Colon (tissue), 2 donors: ENCODE results near the gene SFMBT1.
A peak's percentile ranks its signal among the peaks of the same experiment; 100 is the strongest.
"Not testable (repeated sequence)": the region's sequence is repeated elsewhere in the genome, so short reads cannot be mapped to it uniquely, and the experiment has no call there.

Experiments
- FAIRE-seq: peaks from 2 replicates; lab custom pipeline; 2012; peaks lifted over from hg19 to GRCh38; lab: Jason Lieb, UNC
- donor health status: control.
- donor health status: control.

The SFMBT1 gene

GRCh38 chr3:53035825-53036619 lies 9.9 kb downstream of the SFMBT1 start:
- FAIRE-seq, result no peak

DNA sequence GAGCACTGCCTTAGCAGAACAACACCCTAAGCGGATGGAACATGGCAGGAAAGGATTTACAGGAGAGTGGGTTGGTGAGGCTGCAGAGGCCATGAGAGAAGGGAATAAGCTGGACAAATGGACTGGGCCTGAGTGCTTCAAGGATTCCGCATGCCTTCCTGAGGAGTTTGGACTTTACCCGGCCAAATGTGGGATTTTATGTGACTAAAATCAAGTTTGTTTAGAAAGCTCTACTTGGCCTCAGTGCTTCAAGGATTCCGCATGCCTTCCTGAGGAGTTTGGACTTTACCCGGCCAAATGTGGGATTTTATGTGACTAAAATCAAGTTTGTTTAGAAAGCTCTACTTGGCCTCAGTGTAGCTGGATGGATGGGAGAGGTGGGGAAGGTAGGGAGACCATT lies 10.9 kb downstream of the SFMBT1 start:
- FAIRE-seq, result peak; percentile 18

DNA sequence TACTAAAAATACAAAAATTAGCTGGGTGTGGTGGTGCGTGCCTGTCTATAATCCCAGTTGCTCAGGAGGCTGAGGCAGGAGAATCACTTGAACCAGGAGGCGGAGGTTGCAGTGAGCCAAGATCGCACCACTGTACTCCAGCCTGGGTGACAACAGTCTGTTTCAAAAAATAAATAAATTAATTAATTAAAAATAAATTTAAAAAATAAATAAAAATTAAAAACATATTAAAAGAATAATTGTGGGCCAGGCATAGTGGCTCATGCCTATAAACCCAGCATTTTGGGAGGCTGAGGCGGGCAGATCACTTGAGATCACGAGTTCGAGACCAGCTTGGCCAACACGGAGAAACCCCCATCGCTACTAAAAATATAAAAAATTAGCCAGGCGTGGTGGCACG lies 11.5 kb downstream of the SFMBT1 start:
- FAIRE-seq, result not testable (repeated sequence)

DNA sequence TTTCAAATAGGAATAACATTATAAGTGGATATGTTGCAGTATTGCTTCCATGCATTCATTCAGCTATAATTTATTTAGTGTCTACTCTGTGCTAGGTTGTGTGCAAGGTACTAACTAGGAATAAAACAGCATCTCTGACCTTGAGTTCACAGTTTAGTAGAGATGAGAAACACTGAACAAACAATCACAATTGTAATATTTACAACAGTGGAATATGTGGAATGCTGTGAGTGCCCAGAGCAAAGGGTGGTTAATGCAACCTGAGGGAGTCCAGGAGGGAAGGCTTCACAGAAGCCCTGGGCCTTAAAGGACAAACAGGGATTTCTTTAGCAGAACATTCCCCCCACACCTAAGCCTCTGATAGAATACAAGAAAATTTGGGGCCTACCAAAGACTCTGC lies 13.3 kb downstream of the SFMBT1 start:
- FAIRE-seq, result no peak

- FAIRE-seq, result no peak
Measured at GRCh38 chr3:53030619-53031449, 15.0 kb downstream of the SFMBT1 start.

GRCh38 chr3:53028641-53029040 lies 17.2 kb downstream of the SFMBT1 start:
- FAIRE-seq, result no peak

- no peak for FAIRE-seq
Measured at GRCh38 chr3:53027254-53027844, 18.5 kb downstream of the SFMBT1 start.

DNA sequence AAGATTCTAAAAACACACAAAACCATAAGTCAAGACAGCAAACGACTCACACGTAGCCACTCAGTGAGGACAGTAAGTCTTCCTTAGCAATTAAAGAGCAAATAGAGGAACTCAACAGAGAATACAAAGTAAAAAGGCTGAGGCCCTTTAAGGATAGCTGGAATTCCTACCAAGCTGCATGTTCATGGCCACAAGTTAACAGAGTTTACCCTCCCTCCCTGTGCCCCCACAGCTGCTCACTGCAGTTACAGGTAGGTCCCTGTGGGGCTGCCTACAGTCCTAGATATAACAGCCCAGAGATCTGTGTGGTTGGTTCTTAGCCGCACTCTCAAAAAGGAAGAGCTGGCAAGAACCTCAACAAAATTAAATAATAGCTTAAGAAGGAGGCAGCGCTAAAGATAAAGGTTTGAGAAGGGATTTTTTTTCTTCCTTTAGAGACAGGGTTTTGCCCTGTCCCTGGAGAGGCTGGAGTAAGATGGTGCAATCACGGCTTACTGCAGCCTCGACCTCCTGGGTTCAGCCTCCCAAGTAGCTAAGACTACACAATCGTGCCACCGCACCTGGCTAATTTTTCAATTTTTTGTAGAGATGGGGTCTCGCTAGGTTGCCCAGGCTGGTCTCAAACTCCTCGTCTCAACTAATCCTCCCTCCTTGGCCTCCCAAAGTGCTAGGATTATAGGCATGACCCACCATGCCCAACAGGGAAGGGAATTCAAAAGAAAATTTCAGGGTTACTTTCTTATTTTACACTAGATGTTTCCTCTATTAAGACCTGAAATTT lies 19.3 kb downstream of the SFMBT1 start:
- FAIRE-seq, result no peak

GRCh38 chr3:53024315-53024714 lies 21.6 kb downstream of the SFMBT1 start:
- no peak for FAIRE-seq

- FAIRE-seq, result no peak
Measured at GRCh38 chr3:53023072-53023823, 22.6 kb downstream of the SFMBT1 start.

GRCh38 chr3:53022647-53023046 lies 23.2 kb downstream of the SFMBT1 start:
- no peak for FAIRE-seq

DNA sequence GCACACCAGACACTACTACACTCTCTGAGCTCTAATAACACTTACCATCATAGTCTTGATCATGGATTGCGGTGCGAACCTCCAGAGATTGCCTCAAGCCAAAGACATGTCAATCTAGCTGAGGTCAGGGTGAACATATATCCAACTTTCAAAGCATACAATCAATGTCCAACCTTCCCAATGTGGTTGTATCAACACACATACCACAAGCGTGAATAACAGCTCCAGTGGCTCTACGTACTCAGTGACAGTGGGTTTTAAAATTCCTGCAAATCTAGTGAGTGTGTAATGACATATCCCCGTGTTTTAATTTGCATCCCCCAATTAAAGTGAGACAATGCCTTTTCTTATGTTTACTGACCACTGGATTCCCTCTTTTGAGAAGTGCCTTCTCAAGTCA lies 29.6 kb downstream of the SFMBT1 start:
- no peak for FAIRE-seq

DNA sequence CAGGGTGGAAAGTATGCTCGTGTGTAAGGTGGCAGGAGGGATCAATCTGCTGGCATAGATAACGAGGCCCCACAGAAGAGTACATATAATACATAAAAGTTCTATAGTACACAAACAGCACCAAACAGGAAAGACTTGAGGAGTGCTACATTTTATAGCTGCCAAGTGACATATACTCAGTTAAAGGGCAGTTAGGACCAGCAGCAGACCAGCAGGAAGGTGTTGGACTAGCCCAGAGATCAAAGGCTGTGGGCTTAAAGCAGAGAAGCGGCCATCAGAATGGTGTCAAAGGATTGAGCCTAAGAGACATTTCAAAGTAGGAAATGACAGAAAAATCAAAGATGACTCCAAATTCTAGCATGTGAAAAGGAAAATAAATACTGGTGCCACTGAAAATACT lies 34.5 kb downstream of the SFMBT1 start:
- FAIRE-seq, result no peak

GRCh38 chr3:53009826-53010539 lies 35.9 kb downstream of the SFMBT1 start:
- FAIRE-seq, result no peak

DNA sequence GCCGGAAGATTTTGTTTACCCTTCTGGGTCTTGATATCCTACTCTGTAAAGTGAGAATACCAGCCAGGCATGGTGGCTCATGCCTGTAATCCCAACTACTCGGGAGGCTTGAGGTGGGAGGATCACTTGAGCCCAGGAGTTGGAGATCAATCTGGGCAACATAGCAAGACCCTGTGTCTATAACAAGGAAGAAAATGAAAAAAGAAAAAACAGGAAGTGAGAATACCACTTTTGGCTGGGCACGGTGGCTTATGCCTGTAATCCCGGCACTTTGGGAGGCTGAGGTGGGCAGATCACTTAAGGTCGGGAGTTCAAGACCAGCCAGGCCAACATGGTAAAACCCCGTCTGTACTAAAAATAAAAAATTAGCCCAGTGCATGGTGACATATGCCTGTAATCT lies 36.9 kb downstream of the SFMBT1 start:
- no peak for FAIRE-seq

GRCh38 chr3:53005854-53006513 lies 39.9 kb downstream of the SFMBT1 start:
- FAIRE-seq, result no peak

- no peak for FAIRE-seq
Measured at GRCh38 chr3:53005338-53005737, 40.5 kb downstream of the SFMBT1 start.

- no peak for FAIRE-seq
Measured at GRCh38 chr3:53003320-53003719, 42.6 kb downstream of the SFMBT1 start.

DNA sequence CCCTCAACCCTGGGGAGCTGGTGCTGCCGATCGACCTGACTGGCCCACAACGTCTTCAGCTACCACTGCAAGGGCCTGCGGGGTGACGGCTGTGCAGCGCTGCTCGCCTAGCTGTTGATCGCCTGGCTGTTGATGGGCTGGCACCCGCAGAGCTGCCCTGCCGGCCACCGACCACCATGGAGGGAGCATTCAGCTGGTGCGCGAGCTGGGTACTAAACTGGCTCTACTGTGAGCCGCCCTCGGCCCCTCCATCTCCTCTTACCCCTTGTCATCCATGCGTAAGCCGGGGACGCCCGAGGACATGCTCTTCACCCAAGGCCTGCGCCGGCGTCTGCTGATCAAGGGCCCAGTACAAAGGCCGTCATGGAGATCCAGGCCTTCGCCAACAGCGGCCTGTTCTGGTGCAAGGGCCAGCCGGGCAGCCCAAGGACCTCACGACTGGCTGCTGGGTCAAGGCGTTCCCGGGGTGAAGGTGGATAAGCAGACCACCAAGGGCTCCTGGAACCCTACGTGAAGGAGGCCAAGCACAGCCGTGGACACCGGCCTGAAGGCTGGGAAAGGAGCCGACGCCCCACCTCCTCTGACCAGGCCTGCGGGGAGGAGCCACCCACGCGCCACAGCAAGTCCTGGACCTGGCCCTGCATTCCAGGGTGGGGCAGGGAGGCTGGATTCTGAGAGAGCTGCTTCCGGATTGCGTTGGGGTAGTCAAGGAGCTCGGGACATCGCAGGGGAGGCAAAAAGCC lies 46.9 kb downstream of the SFMBT1 start:
- no peak for FAIRE-seq

DNA sequence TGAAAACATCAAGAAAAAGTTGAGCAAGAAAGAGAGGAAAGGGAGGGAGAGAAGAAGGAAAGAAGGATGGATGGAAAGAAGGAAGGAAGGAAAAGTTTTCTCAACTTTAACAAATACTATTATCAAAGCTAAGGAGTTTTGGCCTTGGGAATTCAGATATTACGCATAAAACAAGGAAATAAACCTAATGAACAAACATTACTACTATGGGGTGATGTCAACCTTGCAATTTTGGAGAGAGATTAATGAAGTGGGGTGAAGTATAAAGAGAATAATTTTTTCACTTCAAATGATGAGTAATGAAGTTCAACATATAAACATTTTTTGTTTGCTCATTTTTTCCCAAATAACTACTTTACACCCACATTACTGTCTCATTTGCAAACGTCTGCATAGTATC lies 55.2 kb downstream of the SFMBT1 start:
- FAIRE-seq, result no peak
